CD4-positive, alpha-beta T cell (primary cell): ENCODE measurements around the gene TUBA1B. TPM values are rescaled to one million over a fixed set of nuclear protein-coding genes. Genes with fewer than 3 reads are reported as not detected.

Source experiments
- ATAC-seq: fragments of 200-7000 bp; cut with Tn5 transposase; one replicate; pipeline ENCODE4 v1.10.0; 2022; ENCODE audit warnings: mild to moderate bottlenecking; ENCODE audit not compliant: poor library complexity
- CTCF ChIA-PET: fragments of 350-600 bp; sonication (Branson Sonifier 250); formaldehyde crosslinking; loops from one replicate; lab custom pipeline; 2021; ENCODE audit warnings: antibody characterized with exemption, inconsistent platforms; lab: Charles Lee
- POLR2A ChIA-PET: fragments of 350-600 bp; sonication (Branson Sonifier 250); formaldehyde crosslinking; loops from one replicate; lab custom pipeline; 2021; ENCODE audit warnings: antibody characterized with exemption, inconsistent platforms; lab: Charles Lee
- DNase-seq, 14 experiments: peaks; one replicate each; pipeline ENCODE4 v3.0.0-alpha.2; 2013 to 2020; ENCODE audit warnings: mixed read lengths in 2 of 14
- H3K27ac ChIP-seq, 2 donors: one replicate each; pipeline versions ENCODE4 v1.5.1 to v1.7.0; 2013; ENCODE audit warnings: low read length in 2 of 2, low read depth in 1 of 2, mild to moderate bottlenecking in 1 of 2
- H3K27me3 ChIP-seq, 2 experiments: 1 replicate in 1 of 2; 2 replicates in 1 of 2; pipeline versions ENCODE4 v1.6.1 to v1.7.0; 2013; ENCODE audit warnings: low read length in 2 of 2, control low read depth in 1 of 2, mild to moderate bottlenecking in 1 of 2, moderate library complexity in 1 of 2; ENCODE audit not compliant: insufficient read depth in 2 of 2, control insufficient read depth in 1 of 2
- H3K36me3 ChIP-seq: one replicate; pipeline ENCODE4 v1.6.1; 2013; ENCODE audit warnings: low read length, control low read depth; ENCODE audit not compliant: insufficient read depth
- H3K4me1 ChIP-seq: one replicate; pipeline ENCODE4 v1.6.1; 2013; ENCODE audit warnings: low read length, control low read depth; ENCODE audit not compliant: insufficient read depth
- H3K4me3 ChIP-seq: one replicate; pipeline ENCODE4 v1.5.1; 2013; ENCODE audit warnings: mild to moderate bottlenecking, low read length, moderate library complexity
- H3K9me3 ChIP-seq, 2 experiments: 1 replicate in 1 of 2; 2 replicates in 1 of 2; pipeline versions ENCODE4 v1.6.1 to v1.7.0; 2013; ENCODE audit warnings: low read length in 2 of 2, mild to moderate bottlenecking in 2 of 2, control low read depth in 1 of 2, moderate library complexity in 1 of 2; ENCODE audit not compliant: control insufficient read depth in 1 of 2, insufficient read depth in 1 of 2
- H3K27ac Mint-ChIP-seq: one replicate; pipeline ENCODE4 v1.8.0; 2020; ENCODE audit warnings: mixed read lengths
- H3K27me3 Mint-ChIP-seq: one replicate; pipeline ENCODE4 v1.8.0; 2021; ENCODE audit warnings: mixed read lengths
- H3K36me3 Mint-ChIP-seq: one replicate; pipeline ENCODE4 v1.8.0; 2021; ENCODE audit warnings: low read depth, mixed read lengths
- H3K4me1 Mint-ChIP-seq: one replicate; pipeline ENCODE4 v1.8.0; 2021; ENCODE audit warnings: low read depth, mixed read lengths
- H3K4me3 Mint-ChIP-seq: one replicate; pipeline ENCODE4 v1.8.0; 2020; ENCODE audit warnings: mild to moderate bottlenecking, mixed read lengths
- H3K9me3 Mint-ChIP-seq: one replicate; pipeline ENCODE4 v1.8.0; 2020; ENCODE audit warnings: mixed read lengths
- intact Hi-C, 2 experiments: fragments of 100-400 bp; cut with DNase I in 1 of 2; cut with micrococcal nuclease in 1 of 2; formaldehyde crosslinking; loops; one replicate each; pipeline versions ENCODE4 v1.15.1 to v1.9.0; 2023 to 2025; cut with DNase I, micrococcal nuclease
- total RNA-seq, 174 experiments: library from RNA in 2 of 174; stranded (reverse) in 2 of 174; gene quantifications; one replicate each; pipeline ENCODE4 v1.2.3 and lab custom pipeline; 2021 to 2026
- TF ChIP-seq, protein P1 (sequence below): fragments of 200-600 bp; IDR thresholded peaks from one replicate; pipeline ENCODE4 v1.8.0; 2022; ENCODE audit warnings: antibody characterized with exemption, mild to moderate bottlenecking

Gene TUBA1B
- total RNA-seq, 2 experiments from 2014 or later = 116 to 120 TPM

DNA sequence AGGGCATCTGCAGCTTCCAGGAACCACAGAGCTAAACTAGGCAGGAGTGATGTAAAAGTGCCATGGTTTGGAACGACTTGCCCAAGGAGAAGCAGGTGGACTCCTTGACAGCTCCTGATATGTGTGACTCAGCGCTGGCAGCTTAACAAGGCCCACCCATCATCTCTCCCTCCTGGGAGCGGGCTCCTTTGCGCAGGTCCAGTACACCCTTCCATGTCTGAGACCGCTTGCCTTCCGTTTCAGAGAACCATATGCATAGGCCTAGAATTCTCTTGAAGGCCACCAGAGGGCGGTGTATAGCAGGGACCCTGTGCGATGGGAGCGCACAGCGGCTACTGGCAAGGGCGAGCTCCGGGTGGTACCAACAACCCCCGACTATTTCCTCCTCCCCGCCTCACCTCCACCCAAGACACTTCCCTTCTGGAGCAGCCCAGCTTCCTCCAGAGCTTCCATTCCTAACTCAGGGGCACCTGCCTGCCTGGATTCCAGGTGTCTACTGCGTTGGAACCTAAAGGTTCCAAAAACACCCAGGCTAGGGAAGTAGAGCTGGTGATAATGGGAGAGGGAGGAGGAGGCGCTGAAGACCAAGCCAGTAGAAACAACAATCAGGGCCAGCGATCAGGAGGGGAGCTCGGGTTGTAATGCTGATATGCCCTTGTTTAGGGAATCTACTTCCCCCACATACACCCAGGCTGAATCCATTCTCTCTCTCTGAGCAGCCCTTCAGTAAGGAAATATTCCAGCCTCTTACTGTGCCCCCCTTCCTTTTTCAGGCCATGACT is 42.9 kb downstream of the TUBA1B start:
- H3K4me1 Mint-ChIP-seq = peaks cover 51% of the 10 kb centered on the region
- H3K27me3 Mint-ChIP-seq = peaks cover 62% of the 10 kb centered on the region

DNA sequence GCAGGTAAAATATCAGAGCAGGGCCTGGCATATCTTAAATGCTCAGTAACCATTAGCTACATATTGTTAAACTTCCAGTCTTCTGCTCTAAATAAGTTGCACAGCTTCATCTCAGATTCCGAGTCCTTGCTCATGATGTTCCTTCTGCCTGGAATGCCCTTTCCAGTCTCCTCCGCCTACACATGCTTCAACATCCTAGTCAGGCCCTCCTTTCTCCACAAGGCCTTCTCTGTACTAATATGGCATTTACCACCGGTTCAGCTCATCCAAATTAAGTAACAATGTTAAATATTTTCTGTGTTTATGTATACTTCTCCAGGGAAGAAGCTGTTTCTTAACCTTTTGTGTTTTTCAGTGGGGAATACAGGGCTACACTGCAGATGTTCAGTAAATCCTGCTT is 45.1 kb downstream of the TUBA1B start:
- intact Hi-C loops = no loop called here
- TF ChIP-seq, protein P1, sequence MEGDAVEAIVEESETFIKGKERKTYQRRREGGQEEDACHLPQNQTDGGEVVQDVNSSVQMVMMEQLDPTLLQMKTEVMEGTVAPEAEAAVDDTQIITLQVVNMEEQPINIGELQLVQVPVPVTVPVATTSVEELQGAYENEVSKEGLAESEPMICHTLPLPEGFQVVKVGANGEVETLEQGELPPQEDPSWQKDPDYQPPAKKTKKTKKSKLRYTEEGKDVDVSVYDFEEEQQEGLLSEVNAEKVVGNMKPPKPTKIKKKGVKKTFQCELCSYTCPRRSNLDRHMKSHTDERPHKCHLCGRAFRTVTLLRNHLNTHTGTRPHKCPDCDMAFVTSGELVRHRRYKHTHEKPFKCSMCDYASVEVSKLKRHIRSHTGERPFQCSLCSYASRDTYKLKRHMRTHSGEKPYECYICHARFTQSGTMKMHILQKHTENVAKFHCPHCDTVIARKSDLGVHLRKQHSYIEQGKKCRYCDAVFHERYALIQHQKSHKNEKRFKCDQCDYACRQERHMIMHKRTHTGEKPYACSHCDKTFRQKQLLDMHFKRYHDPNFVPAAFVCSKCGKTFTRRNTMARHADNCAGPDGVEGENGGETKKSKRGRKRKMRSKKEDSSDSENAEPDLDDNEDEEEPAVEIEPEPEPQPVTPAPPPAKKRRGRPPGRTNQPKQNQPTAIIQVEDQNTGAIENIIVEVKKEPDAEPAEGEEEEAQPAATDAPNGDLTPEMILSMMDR = no peak
- H3K27me3 ChIP-seq = peaks cover 28 to 29% of the 10 kb centered on the region in 2 experiments
- Mint-ChIP-seq H3K4me3 (no peak overlapping the region), H3K27me3 (peaks cover 45% of the 10 kb centered on the region), H3K36me3 (no peaks in the 10 kb centered on the region), H3K9me3 (no peaks in the 10 kb centered on the region), H3K4me1 (peaks cover 30% of the 10 kb centered on the region), H3K27ac (no peak overlapping the region)
- ChIA-PET CTCF (interaction anchor here (1.0 to 3.7 kb wide), 5 partner anchors 13 to 149 kb away, joined by 3 to 46 read pairs (median 5); partner anchors contain the start of gene TUBA1B), POLR2A (no interaction called here)
- no peaks in the 10 kb centered on the region for H3K36me3 ChIP-seq
- no peak for DNase-seq
- H3K27ac ChIP-seq = no peak overlapping the region
- peaks cover 39% of the 10 kb centered on the region for H3K4me1 ChIP-seq
- H3K9me3 ChIP-seq = peaks cover 0 to 5% of the 10 kb centered on the region in 2 experiments
- H3K4me3 ChIP-seq = no peak overlapping the region
- no peak for ATAC-seq

More for the DNA sequence above, 42.9 kb downstream of the TUBA1B start:
- intact Hi-C loops = loop anchor here (1.0 to 2.0 kb wide), 4 partner anchors 24 to 147 kb away; partner anchors contain the start of gene TUBA1B (in 1 of the 2)
- TF ChIP-seq, protein P1 = peak; percentile 85
- Histone ChIP-seq H3K4me3 (no peak overlapping the region), H3K27ac (no peak overlapping the region), H3K27me3 (peaks cover 48 to 51% of the 10 kb centered on the region in 2 experiments), H3K4me1 (peaks cover 55% of the 10 kb centered on the region), H3K9me3 (peaks cover 0 to 14% of the 10 kb centered on the region in 2 experiments), H3K36me3 (no peaks in the 10 kb centered on the region)
- Mint-ChIP-seq H3K9me3 (no peaks in the 10 kb centered on the region), H3K27ac (no peak overlapping the region), H3K4me3 (peak overlapping the region; percentile 60), H3K36me3 (no peaks in the 10 kb centered on the region)
- DNase-seq (peak; percentile 43 to 90 (median 58)), ATAC-seq (peak; percentile 82)
- ChIA-PET CTCF (interaction anchor here (0.7 to 3.7 kb wide), 22 partner anchors 9 to 235 kb away, joined by 3 to 46 read pairs (median 4); partner anchors contain the start of genes PRKAG1, RHEBL1, TUBA1A and TUBA1B), POLR2A (interaction anchor here (0.6 to 2.9 kb wide), 9 partner anchors 9 to 162 kb away, joined by 3 to 30 read pairs (median 9); partner anchors contain the start of genes KMT2D, LMBR1L, RHEBL1 and TUBA1A)

DNA sequence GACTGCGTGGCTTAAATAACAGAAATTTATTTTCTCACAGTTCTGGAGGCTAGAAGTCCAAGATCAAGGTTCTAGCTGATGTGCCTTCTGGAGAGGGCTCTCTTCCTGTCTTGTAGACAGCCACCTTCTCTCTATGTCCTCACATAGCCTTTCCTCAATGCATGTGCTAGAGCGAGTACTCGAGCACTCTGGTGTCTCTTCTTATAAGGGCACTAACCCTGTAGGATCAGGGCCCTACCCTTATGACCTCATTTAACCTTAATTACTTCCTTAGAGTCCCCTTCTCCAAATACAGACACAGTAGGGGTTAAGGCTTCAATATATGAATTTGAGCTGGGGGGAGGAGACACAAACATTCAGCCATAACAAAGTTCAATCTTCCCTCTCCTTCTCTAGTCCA is 46.8 kb downstream of the TUBA1B start:
- Histone ChIP-seq H3K4me1 (peaks cover 22% of the 10 kb centered on the region), H3K27me3 (peaks cover 12 to 14% of the 10 kb centered on the region in 2 experiments), H3K9me3 (no peaks in the 10 kb centered on the region), H3K36me3 (no peaks in the 10 kb centered on the region), H3K27ac (no peak overlapping the region), H3K4me3 (no peak overlapping the region)
- Mint-ChIP-seq H3K4me3 (no peak overlapping the region), H3K36me3 (no peaks in the 10 kb centered on the region), H3K4me1 (peaks cover 15% of the 10 kb centered on the region), H3K27ac (no peak overlapping the region), H3K27me3 (peaks cover 38% of the 10 kb centered on the region), H3K9me3 (no peaks in the 10 kb centered on the region)
- TF ChIP-seq, protein P1 = no peak
- POLR2A ChIA-PET = interaction anchor here (1.3 kb wide), 1 partner anchor 104 kb away, joined by 3 read pairs; no protein-coding TSS in a partner anchor
- no peak for DNase-seq
- CTCF ChIA-PET = interaction anchor here (1.3 to 1.6 kb wide), 3 partner anchors 14 to 46 kb away, joined by 4 to 6 read pairs (median 5); no protein-coding TSS in a partner anchor
- intact Hi-C loops = no loop called here
- ATAC-seq = no peak
